CD14-positive monocyte (primary cell): ENCODE measurements around the gene GGA2. TPM values are rescaled to one million over a fixed set of nuclear protein-coding genes. Genes with fewer than 3 reads are reported as not detected.

ENCODE experiments used
- DNase-seq, 3 donors: peaks; one replicate each; pipeline ENCODE4 v3.0.0-alpha.2; 2011 to 2022
- H2AFZ ChIP-seq: 2 replicates; pipeline ENCODE4 v1.6.0; 2012; ENCODE audit warnings: mild to moderate bottlenecking, low read depth, low read length, inconsistent platforms; ENCODE audit not compliant: insufficient read depth, poor library complexity, severe bottlenecking
- H3K27ac ChIP-seq, 2 donors: 1 replicate in 1 of 2; 2 replicates in 1 of 2; pipeline ENCODE4 v1.5.1; 2012 to 2013; ENCODE audit warnings: low read length in 2 of 2, control low read depth in 1 of 2, inconsistent platforms in 1 of 2, low read depth in 1 of 2, mild to moderate bottlenecking in 1 of 2
- H3K27me3 ChIP-seq, 2 donors: one replicate each; pipeline versions ENCODE4 v1.6.0 to v1.6.1; 2011 to 2013; ENCODE audit warnings: low read length in 2 of 2; ENCODE audit not compliant: control insufficient read depth in 2 of 2, insufficient read depth in 2 of 2
- H3K36me3 ChIP-seq, 2 donors: replicated peaks in 1 of 2; 1 replicate in 1 of 2; 2 replicates in 1 of 2; pipeline versions ENCODE4 v1.5.1 to v1.6.1; 2012 to 2013; ENCODE audit warnings: low read length in 2 of 2, control low read depth in 1 of 2, inconsistent platforms in 1 of 2, mild to moderate bottlenecking in 1 of 2; ENCODE audit not compliant: insufficient read depth in 2 of 2, control insufficient read depth in 1 of 2
- H3K4me1 ChIP-seq, 2 donors: 1 replicate in 1 of 2; 2 replicates in 1 of 2; pipeline versions ENCODE4 v1.5.1 to v1.6.1; 2012 to 2013; ENCODE audit warnings: low read length in 2 of 2, control low read depth in 1 of 2, inconsistent platforms in 1 of 2, mild to moderate bottlenecking in 1 of 2, moderate library complexity in 1 of 2; ENCODE audit not compliant: insufficient read depth in 2 of 2, control insufficient read depth in 1 of 2
- H3K4me2 ChIP-seq: replicated peaks from 2 replicates; pipeline ENCODE3; 2012; ENCODE audit warnings: low read length, moderate library complexity, mild to moderate bottlenecking; ENCODE audit not compliant: poor library complexity, severe bottlenecking; ENCODE audit errors: extremely low read depth
- H3K4me3 ChIP-seq, 3 experiments: fragments of 200-600 bp in 1 of 3; sonication (generic) in 1 of 3; replicated peaks in 1 of 3; 1 replicate in 2 of 3; 2 replicates in 1 of 3; pipeline ENCODE4 v1.5.1; 2011 to 2013; ENCODE audit warnings: low read length in 3 of 3, mild to moderate bottlenecking in 3 of 3, control low read depth in 2 of 3, low read depth in 2 of 3, inconsistent platforms in 1 of 3, moderate library complexity in 1 of 3
- H3K79me2 ChIP-seq: 2 replicates; pipeline ENCODE4 v1.6.0; 2012; ENCODE audit warnings: mild to moderate bottlenecking, control low read depth, inconsistent platforms, low read length, moderate library complexity; ENCODE audit not compliant: insufficient read depth
- H3K9ac ChIP-seq: 2 replicates; pipeline ENCODE4 v1.6.0; 2017; ENCODE audit warnings: low read length, mild to moderate bottlenecking; ENCODE audit not compliant: insufficient read depth, poor library complexity, severe bottlenecking
- H3K9me3 ChIP-seq, 2 donors: replicated peaks in 1 of 2; 1 replicate in 1 of 2; 2 replicates in 1 of 2; pipeline versions ENCODE4 v1.5.1 to v1.6.1; 2012 to 2013; ENCODE audit warnings: low read length in 2 of 2, control low read depth in 1 of 2; ENCODE audit not compliant: control insufficient read depth in 1 of 2, insufficient read depth in 1 of 2
- H4K20me1 ChIP-seq: 2 replicates; pipeline ENCODE4 v1.6.0; 2012; ENCODE audit warnings: mild to moderate bottlenecking, low read length, control low read depth, moderate library complexity; ENCODE audit not compliant: insufficient read depth
- H3K27ac Mint-ChIP-seq, 7 donors: one replicate each; pipeline ENCODE4 v1.8.0; 2020; ENCODE audit warnings: mild to moderate bottlenecking in 7 of 7, mixed read lengths in 7 of 7, moderate library complexity in 6 of 7, inconsistent platforms in 2 of 7
- H3K27me3 Mint-ChIP-seq, 3 donors: one replicate each; pipeline ENCODE4 v1.8.0; 2021 to 2022; ENCODE audit warnings: low read depth in 3 of 3, mild to moderate bottlenecking in 3 of 3, mixed read lengths in 3 of 3, moderate library complexity in 3 of 3, inconsistent platforms in 1 of 3
- H3K36me3 Mint-ChIP-seq, 2 donors: one replicate each; pipeline ENCODE4 v1.8.0; 2020; ENCODE audit warnings: mixed read lengths in 2 of 2, inconsistent platforms in 1 of 2, mild to moderate bottlenecking in 1 of 2
- H3K4me1 Mint-ChIP-seq: one replicate; pipeline ENCODE4 v1.8.0; 2020; ENCODE audit warnings: mild to moderate bottlenecking, mixed read lengths
- H3K4me3 Mint-ChIP-seq, 2 donors: one replicate each; pipeline ENCODE4 v1.8.0; 2020; ENCODE audit warnings: mild to moderate bottlenecking in 2 of 2, mixed read lengths in 2 of 2, moderate library complexity in 1 of 2
- H3K9me3 Mint-ChIP-seq, 7 donors: one replicate each; pipeline ENCODE4 v1.8.0; 2020 to 2022; ENCODE audit warnings: mixed read lengths in 7 of 7, mild to moderate bottlenecking in 6 of 7, moderate library complexity in 6 of 7, inconsistent platforms in 2 of 7
- CTCF ChIP-seq: fragments of 200-600 bp; IDR thresholded peaks from one replicate; pipeline ENCODE4 v1.8.0; 2022; ENCODE audit warnings: antibody characterized with exemption, mild to moderate bottlenecking
- WGBS: methylation state at CpG from one replicate; pipeline ENCODE4 v1.1.5; 2013; ENCODE audit warnings: missing lambda C conversion rate; ENCODE audit not compliant: insufficient coverage; 5-methylcytosine and 5-hydroxymethylcytosine counted together
- intact Hi-C, 2 donors: fragments of 100-400 bp; cut with micrococcal nuclease; formaldehyde crosslinking; loops; one replicate each; pipeline versions ENCODE4 v1.15.0 to v1.15.1; 2023
- polyA plus RNA-seq, 3 donors: library from polyadenylated mRNA; depleted of rRNA in 1 of 3; unstranded in 2 of 3; stranded (reverse) in 1 of 3; fragments of 300-500 nt in 2 of 3; fragments of >200 nt in 1 of 3; fragmentation: Illumina TruSeq in 2 of 3; gene quantifications; 1 replicate in 2 of 3; 2 replicates in 1 of 3; pipeline ENCODE4 v1.2.3, GENCODE V29; 2012 to 2021

Gene GGA2
- polyA plus RNA-seq, 3 donors = 37.5 to 55.4 (median 49.5) TPM

- DNase-seq = no peak
- peak overlapping the region; percentile 44 for H3K4me2 ChIP-seq
Observed at GRCh38 chr16:23505671-23506605, 4.4 kb downstream of the GGA2 start.

More at GRCh38 chr16:23505671-23506605, 4.4 kb downstream of the GGA2 start:
- peaks cover 0 to 14% of the 10 kb centered on the region in 2 donors for H3K36me3 ChIP-seq
- H3K79me2 ChIP-seq = peaks cover 100% of the 10 kb centered on the region
- no peaks in the 10 kb centered on the region for H3K9me3 ChIP-seq
- peaks cover 86% of the 10 kb centered on the region for H4K20me1 ChIP-seq
- no peak overlapping the region for H2AFZ ChIP-seq
- no peaks in the 10 kb centered on the region for H3K27me3 ChIP-seq
- Mint-ChIP-seq H3K27me3 (peaks cover 0 to 2% (median 0%) of the 10 kb centered on the region in 3 donors), H3K27ac (peak overlapping the region; percentile 77 to 99 (median 92)), H3K4me3 (peak overlapping the region in 1 of 2 donors; percentile 4), H3K36me3 (peaks cover 17 to 29% of the 10 kb centered on the region in 2 donors), H3K4me1 (peaks cover 80% of the 10 kb centered on the region), H3K9me3 (no peaks in the 10 kb centered on the region)
- TF ChIP-seq CTCF = peak; percentile 27
- no peak overlapping the region for H3K9ac ChIP-seq
- WGBS = 91% methylated on average over 1 of the region's 7 CpGs
- intact Hi-C loops = loop anchor here (2.0 to 10.0 kb wide), 2 partner anchors 51 kb away; partner anchors contain the start of genes COG7 (in 1 of the 2), EARS2 (in 1 of the 2) and UBFD1 (in 1 of the 2)
- H3K4me3 ChIP-seq = no peak overlapping the region
- H3K27ac ChIP-seq = peak overlapping the region; percentile 18 to 89
- H3K4me1 ChIP-seq = peaks cover 82 to 86% of the 10 kb centered on the region in 2 donors
